MM.1S (cell line): ENCODE data around the gene IL15RA.

Experiments used
- EZH2 ChIP-seq: fragments of 300-600 bp; sonication (generic); optimal IDR thresholded peaks from 2 replicates; pipeline ENCODE3; 2017; ENCODE audit warnings: low read depth, mild to moderate bottlenecking, antibody characterized with exemption, low read length, mixed read lengths
- EZH2phosphoT487 ChIP-seq: fragments of 300-600 bp; sonication (generic); IDR thresholded peaks from 2 replicates; pipeline ENCODE4 v1.6.1; 2018; ENCODE audit warnings: antibody characterized with exemption, low read length
- TF ChIP-seq, protein P1 (sequence below): fragments of 300-600 bp; sonication (generic); IDR thresholded peaks from 2 replicates; pipeline ENCODE4 v1.5.1; 2016; ENCODE audit warnings: antibody characterized with exemption, low read length, mixed read lengths

DNA sequence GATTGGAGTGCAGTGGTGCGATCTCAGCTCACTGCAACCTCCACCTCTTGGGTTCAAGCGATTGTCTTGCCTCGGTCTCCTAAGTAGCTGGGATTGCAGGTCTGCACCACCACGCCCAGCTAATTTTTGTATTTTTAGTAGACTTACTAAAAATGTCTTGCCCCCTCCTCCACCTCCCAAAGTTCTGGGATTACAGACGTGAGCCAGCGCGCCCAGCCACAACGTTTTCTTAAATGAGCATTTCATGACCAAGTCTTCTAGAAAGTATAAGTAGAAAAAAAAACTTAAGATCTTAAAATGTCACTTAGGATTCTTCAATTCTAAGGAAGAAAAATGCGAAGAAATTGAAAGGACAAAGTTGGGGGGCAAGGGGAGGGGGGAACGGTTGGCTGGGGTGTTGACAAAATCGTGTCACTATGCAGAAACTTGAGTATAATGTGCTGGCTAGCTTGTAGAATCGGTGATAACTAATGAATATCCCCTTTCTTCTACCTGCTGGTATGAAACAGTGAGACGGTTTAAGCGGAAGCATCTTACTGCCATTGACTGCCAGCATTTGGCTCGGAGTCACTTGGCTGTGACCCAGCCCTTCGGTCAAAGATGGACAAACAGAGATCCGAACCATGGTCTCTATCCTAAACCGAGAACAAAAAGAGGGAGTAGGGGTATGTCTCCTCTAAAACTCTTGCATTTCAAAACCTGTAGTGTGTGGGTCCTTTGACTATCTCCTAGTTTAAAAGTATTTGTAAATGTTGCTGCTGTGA lies 74.7 kb downstream of the IL15RA start:
- TF ChIP-seq, protein P1, sequence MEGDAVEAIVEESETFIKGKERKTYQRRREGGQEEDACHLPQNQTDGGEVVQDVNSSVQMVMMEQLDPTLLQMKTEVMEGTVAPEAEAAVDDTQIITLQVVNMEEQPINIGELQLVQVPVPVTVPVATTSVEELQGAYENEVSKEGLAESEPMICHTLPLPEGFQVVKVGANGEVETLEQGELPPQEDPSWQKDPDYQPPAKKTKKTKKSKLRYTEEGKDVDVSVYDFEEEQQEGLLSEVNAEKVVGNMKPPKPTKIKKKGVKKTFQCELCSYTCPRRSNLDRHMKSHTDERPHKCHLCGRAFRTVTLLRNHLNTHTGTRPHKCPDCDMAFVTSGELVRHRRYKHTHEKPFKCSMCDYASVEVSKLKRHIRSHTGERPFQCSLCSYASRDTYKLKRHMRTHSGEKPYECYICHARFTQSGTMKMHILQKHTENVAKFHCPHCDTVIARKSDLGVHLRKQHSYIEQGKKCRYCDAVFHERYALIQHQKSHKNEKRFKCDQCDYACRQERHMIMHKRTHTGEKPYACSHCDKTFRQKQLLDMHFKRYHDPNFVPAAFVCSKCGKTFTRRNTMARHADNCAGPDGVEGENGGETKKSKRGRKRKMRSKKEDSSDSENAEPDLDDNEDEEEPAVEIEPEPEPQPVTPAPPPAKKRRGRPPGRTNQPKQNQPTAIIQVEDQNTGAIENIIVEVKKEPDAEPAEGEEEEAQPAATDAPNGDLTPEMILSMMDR, result no peak
- TF ChIP-seq EZH2phosphoT487 (no peak), EZH2 (no peak)
